HG03095 (cell line): Measurements from ENCODE around the gene SYT1.

ENCODE experiments used
- ATAC-seq: cut with Tn5 transposase; IDR thresholded peaks from one replicate; pipeline ENCODE4 v1.9.1; 2021; ENCODE audit warnings: moderate library complexity; ENCODE audit not compliant: unreplicated experiment

SYT1 gene

DNA sequence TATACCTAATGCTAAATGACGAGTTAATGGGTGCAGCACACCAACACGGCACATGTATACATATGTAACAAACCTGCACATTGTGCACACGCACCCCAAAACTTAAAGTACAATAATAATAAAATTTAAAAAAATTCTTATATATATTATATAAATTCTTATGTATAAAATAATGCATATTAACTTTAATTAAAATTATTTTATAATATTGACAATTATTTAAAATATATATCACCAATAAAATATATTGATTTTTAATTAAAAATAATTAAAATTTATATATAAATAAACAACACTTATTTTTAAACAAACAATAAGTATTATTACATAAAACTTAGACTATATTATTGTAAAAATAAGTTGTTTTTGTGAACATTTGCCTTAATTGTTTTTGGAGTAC is 188.8 kb downstream of the SYT1 start:
- no peak for ATAC-seq

- no peak for ATAC-seq
Measured at GRCh38 chr12:79055926-79056674, 191.5 kb downstream of the SYT1 start.

DNA sequence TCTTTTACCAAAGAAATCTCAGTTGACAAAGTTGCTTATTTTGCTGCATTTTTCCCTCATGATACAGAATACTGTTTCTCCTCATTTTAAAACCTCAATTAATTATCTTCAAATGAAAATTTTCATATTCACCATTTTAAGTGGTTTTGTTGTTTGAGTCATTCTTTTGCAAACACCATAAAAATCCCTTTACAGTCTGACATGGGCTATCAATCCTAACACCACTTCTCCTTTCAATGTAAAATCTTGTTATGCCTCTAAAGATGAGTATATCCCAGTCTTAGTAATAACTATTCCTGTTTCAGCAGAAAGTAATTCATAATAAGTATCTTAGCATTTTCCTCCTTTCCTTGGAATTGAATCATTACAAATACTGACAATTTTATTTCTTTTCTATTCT is 192.2 kb downstream of the SYT1 start:
- no peak for ATAC-seq

GRCh38 chr12:79057540-79057939 is 193.0 kb downstream of the SYT1 start:
- ATAC-seq = no peak

GRCh38 chr12:79058342-79058741 is 193.8 kb downstream of the SYT1 start:
- ATAC-seq = no peak

- ATAC-seq = no peak
Measured at GRCh38 chr12:79059557-79059956, 195.0 kb downstream of the SYT1 start.

- ATAC-seq = no peak
Measured at GRCh38 chr12:79063258-79063657, 198.7 kb downstream of the SYT1 start.

DNA sequence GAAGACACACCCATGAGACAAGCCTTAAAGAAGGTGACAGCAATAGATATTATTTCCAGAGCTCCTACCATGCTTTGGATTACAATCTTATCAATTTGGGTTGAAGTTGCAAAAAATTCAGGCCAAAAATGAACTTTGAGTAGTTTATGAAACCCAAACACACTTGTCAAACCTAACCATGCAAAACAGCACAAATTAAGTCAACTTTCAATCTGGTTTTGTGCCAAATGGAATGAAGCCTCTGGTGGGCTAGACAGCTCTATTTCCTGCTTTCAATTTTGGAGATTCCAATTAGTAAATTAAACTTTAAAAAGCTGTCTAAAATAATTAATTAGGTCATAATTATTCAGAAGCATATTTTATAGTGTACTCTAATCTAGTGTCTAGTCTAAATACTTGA is 203.4 kb downstream of the SYT1 start:
- ATAC-seq = no peak

- ATAC-seq = peak; percentile 90
Measured at GRCh38 chr12:79069009-79069408, 204.4 kb downstream of the SYT1 start.

- ATAC-seq = no peak
Measured at GRCh38 chr12:79071498-79071897, 206.9 kb downstream of the SYT1 start.

GRCh38 chr12:79073506-79073905 is 208.9 kb downstream of the SYT1 start:
- ATAC-seq = no peak

DNA sequence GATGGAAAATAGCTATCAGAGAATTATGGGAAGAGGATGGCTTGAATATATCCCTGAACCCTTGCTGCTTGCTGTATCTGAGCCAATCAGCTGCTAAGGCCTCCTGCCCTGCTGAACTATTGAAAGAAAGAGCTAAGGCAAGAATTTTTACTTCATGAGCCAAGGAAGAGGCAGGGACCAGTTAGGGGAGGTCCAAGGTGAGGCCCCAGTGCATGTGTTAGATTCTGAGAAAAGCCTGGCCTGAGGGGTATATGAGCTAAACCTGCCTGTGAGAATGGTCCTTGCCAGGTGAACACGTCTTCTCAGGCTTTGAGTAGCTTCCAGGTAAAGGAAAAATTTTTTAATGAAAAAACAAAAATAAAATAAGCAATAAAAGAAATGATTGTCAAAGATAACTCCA is 218.0 kb downstream of the SYT1 start:
- ATAC-seq = no peak

DNA sequence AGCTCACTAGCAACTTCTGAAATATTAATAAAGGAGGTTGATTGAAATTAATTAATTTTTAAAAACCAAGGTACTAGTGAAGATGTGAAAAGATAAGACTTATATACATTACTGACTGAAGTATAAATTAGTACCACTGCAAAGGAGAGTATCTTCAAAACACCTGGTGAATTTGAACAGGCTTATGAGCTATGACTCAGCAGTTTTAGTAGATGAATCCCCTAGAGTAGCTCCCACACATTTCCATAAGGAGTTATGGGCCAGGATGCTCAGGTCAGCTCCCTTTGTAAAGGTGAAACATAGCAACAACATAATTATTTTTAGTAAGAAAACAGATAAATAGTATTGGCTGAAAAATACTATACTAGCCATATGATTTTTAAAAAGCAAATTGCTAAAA is 218.6 kb downstream of the SYT1 start:
- ATAC-seq = no peak

- ATAC-seq = no peak
Measured at GRCh38 chr12:79085106-79085682, 220.6 kb downstream of the SYT1 start.

DNA sequence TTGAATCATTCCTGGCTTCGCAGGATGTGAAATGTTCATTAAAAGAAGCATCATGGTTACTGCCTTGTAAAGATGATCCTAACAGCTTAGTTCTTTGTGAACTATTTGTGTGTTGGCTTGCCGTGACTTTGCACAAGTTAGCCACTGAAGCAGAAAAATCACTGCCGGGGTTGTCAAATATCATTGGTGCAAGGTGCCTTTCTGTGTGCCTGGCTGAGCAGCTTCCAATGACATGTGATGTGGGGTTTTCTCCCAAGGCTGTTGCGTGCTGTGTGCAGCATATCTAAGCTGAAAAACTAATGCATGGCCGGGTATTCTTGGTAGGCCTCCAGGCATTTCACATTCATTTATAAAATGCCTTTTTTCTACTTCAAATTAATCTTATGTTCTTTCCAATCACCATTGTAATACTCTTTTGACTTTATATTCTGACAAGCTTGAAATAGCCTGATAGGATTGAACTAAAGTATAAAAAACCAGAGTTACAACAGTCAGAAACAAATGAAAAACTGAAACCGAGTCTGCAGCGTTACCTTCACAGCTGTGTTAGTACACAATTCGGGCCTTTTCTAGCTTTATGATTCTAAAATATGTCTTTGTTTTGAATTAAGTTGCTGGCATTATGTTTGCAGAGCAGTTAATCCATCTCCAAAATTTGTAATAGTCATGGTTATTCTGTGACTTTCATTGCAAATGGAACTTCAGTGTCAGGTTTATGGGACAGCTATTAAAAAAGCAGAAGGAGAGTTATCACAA is 222.1 kb downstream of the SYT1 start:
- ATAC-seq = no peak

DNA sequence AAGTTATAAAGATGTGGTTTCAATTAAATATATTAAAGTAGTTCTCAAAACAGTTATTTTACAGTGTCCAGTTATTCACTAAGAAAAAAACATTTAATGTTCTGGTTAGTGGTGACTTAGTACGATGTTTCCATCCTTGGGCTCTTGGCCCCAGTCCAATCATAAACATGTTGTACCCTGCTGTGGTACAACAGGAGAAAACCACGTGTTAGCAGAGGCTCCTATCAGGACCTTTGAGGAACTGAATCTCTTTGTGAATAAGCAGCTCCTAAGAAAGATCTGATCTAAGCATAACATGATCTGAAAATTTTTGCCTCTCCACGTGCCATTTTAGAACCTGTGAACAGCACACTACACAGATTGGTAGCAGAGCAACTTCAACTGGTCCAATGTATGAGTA is 234.0 kb downstream of the SYT1 start:
- no peak for ATAC-seq

DNA sequence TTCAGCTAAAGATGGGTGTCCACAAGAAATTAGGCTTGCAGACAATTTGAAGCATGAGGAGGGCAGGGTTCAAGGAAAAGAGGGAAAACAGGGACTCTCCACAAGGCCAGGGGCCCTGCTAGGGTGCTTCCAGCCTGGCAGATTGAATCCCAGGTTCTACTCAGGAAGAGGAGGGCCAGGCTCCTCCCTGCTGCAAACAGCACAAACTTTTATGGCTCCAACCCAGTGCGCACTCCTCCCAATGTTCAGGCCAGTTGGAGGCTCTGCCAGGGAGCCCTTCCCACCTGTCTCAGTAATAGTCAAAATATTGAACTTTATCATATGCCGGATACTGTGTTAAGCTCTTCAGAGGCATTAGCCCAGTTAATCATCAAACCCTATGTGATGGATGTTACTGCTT is 244.4 kb downstream of the SYT1 start:
- ATAC-seq = no peak

- ATAC-seq = no peak
Measured at GRCh38 chr12:79114896-79115295, 250.3 kb downstream of the SYT1 start.

- ATAC-seq = no peak
Measured at GRCh38 chr12:79115743-79116142, 251.2 kb downstream of the SYT1 start.

GRCh38 chr12:79119796-79120195 is 255.2 kb downstream of the SYT1 start:
- ATAC-seq = no peak

GRCh38 chr12:79121486-79121885 is 256.9 kb downstream of the SYT1 start:
- ATAC-seq = peak; percentile 70

- ATAC-seq = no peak
Measured at GRCh38 chr12:79124385-79124784, 259.8 kb downstream of the SYT1 start.
